AG10803 (cell line): ENCODE measurements around the gene FGD2.
"Not testable (repeated sequence)": the region's sequence is repeated elsewhere in the genome, so short reads cannot be mapped to it uniquely, and the experiment has no call there.

Source experiments
- DNase-seq: peaks from one replicate; pipeline ENCODE4 v3.0.0; 2010; ENCODE audit warnings: low read depth
- H3K4me3 ChIP-seq: 2 replicates; pipeline ENCODE4 v1.5.1; 2011; ENCODE audit warnings: mild to moderate bottlenecking, low read length, control low read depth
- TF ChIP-seq, protein P1 (sequence below): conservative IDR thresholded peaks from 2 replicates; pipeline ENCODE4 v1.5.1; 2011; ENCODE audit warnings: mild to moderate bottlenecking, low read length, control low read depth, inconsistent platforms

FGD2 gene

DNA sequence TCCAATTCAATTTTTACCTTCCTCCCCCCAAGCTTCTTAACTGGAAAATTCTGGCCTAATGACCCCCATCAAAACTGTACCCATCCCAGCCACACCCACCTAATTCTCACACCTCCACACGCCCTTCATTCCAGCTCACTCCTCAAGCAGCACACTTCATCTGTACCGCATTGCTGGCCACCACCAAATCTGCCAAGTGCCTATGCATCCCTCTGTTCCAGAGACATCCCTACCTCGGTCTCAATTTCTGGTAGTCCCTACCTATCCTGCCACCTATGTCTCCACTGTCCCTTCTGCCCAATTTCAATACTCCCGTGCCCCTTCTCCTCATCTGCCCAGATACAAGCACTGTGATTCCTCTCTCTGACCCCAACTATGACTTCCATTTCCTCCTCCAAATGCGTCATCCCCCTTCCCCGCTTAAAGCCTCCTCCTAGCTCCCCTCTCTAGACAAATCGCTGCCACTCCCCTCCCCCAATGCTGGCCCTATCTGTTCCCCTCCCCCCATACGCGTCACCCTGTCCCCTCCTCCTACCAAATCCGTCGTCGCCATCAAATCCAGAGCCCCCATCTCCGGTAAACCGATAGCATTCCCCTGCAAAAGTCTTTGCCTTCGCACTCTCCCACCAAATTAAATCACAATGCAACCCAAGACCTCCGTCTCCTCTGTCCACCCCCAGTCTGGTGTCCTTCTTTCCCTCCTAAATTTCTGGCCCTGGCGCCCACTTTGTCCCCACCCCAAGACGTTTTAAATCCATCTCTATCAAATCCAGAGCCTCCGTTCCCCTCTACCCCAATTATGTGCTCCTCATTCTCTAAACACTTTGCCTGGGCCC is 20.7 kb upstream of the FGD2 start:
- DNase-seq: peak; percentile 68
- TF ChIP-seq, protein P1, sequence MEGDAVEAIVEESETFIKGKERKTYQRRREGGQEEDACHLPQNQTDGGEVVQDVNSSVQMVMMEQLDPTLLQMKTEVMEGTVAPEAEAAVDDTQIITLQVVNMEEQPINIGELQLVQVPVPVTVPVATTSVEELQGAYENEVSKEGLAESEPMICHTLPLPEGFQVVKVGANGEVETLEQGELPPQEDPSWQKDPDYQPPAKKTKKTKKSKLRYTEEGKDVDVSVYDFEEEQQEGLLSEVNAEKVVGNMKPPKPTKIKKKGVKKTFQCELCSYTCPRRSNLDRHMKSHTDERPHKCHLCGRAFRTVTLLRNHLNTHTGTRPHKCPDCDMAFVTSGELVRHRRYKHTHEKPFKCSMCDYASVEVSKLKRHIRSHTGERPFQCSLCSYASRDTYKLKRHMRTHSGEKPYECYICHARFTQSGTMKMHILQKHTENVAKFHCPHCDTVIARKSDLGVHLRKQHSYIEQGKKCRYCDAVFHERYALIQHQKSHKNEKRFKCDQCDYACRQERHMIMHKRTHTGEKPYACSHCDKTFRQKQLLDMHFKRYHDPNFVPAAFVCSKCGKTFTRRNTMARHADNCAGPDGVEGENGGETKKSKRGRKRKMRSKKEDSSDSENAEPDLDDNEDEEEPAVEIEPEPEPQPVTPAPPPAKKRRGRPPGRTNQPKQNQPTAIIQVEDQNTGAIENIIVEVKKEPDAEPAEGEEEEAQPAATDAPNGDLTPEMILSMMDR: no peak; the same call in 1 of the 2 replicates
- peak overlapping the region; percentile 99 for H3K4me3 ChIP-seq

DNA sequence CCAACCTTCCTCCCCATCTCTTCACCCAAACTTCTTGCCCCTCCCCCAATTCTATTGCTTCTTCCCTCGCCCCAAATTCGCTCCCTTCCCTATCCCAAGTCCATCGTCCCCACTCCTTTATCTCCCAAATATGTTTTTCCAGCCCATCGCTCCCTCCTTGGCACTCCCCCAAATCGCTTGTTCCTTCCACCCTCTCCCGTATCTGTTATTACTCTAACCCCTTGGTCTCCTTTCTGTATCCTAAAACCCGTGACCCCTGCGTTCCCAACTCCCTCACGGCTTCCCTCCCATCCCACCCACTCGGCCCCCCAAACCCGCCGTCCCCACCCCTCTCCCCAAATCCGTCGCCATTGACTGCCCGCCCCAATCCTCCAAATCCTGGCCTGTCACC is 20.0 kb upstream of the FGD2 start:
- no peak for DNase-seq
- peak overlapping the region; percentile 99 for H3K4me3 ChIP-seq
- TF ChIP-seq, protein P1: no peak

DNA sequence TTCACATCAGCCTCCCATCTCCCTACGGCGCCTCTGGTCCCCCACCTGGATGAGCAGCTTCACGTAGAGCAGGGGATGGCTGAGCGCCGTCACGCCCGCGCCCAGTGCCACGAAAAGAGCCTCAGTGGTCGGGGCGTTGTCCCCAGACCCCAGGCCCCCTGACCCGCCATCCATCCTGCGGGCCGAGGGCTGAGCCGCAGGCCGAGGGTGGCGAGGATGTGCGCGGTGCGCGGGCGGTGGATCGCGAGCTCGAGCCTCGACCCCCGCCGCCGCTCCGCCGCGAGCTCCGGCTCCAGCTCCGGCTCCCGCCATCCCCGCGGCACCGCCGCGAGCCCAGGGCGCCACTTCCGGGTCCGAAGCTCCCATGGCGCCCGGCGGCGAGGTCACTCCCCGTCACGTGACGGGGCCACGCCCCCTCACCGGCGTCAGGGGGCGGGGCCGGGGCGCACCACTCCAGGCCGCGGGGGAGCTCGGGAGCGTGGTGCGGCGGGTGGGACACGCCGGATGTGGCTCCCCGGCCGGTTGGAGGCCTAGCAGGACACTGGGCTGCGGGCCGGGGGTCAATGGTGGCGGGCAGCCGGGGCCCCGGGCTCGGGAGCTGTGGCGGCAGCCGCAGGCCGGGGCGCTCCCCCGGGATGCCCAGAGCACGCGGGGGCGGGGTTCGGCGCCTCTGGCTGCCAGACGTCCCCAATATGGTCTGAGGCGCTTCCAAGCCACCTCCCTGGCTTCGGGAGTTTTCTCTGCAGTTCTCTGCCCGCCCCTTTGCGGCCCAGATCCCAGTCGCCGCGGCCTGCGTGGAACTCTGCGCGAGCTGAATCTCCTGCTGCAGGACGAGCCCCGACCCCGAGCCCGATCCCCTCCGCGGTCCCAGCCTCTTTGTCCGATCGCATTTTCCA is 19.4 kb upstream of the FGD2 start, which contains the start of gene MTCH1:
TSS of gene MTCH1 (minus strand) at position 389 of the 896 bp plus-strand sequence. CDS start at position 366, 23 bp downstream.
- TF ChIP-seq, protein P1: no peak
- DNase-seq: peak; percentile 92
- H3K4me3 ChIP-seq: peak within 1 kb of the TSS; percentile 99

DNA sequence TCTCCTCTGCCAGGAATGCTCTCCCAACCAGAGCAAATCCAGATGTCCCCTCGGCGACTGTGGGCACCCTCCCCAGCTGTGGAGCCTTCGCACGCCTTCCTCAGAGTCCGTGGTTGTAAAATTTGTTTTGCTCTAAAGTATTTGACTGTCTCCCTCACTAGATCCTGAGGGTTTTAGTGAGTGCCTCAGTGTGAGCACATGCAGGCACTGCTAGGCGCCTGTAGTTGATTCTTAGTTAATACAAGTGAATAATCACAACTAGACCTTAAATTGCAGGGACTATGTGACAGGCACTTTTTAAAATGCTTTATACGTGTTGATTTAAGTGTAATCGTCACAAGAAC is 18.8 kb upstream of the FGD2 start:
- DNase-seq: no peak
- TF ChIP-seq, protein P1: no peak
- H3K4me3 ChIP-seq: peak overlapping the region; percentile 99

DNA sequence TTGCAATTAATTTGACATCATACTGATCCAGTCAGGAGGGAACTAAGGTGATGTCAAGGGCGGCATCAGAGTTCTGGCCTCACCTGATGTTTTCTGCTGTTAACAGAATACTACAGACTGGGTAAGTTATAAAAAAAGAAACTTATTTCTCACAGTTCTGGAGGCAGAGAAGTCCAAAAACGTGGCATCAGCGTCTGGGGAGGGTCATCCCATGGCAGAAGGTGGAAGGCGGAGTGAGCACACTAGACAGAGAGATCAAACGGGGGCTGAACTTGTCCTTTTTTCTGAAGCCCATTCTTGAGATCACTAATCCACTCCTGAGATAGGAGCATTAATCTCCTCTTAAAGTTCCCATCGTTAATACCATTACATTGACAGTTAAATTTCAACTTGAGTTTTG is 16.2 kb upstream of the FGD2 start:
- TF ChIP-seq, protein P1: no peak
- H3K4me3 ChIP-seq: no peak overlapping the region
- DNase-seq: no peak

DNA sequence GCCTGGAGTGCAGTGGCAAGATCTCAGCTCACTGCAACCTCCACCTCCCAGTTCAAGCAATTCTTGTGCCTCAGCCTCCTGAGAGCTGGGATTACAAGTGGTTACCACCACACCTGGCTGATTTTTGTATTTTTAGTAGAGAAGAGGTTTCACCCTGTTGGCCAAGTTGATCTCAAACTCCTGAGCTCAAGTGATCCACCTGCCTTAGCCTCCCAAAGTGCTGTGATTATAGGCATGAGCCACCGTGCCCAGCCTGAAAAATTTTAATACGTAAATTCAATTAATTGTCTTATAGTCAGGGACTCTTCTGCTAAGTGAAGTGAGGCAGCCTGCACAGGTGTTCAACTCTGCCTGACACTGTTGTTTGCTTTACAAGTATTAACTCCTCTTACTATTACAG is 15.1 kb upstream of the FGD2 start:
- not testable (repeated sequence) for H3K4me3 ChIP-seq, DNase-seq

DNA sequence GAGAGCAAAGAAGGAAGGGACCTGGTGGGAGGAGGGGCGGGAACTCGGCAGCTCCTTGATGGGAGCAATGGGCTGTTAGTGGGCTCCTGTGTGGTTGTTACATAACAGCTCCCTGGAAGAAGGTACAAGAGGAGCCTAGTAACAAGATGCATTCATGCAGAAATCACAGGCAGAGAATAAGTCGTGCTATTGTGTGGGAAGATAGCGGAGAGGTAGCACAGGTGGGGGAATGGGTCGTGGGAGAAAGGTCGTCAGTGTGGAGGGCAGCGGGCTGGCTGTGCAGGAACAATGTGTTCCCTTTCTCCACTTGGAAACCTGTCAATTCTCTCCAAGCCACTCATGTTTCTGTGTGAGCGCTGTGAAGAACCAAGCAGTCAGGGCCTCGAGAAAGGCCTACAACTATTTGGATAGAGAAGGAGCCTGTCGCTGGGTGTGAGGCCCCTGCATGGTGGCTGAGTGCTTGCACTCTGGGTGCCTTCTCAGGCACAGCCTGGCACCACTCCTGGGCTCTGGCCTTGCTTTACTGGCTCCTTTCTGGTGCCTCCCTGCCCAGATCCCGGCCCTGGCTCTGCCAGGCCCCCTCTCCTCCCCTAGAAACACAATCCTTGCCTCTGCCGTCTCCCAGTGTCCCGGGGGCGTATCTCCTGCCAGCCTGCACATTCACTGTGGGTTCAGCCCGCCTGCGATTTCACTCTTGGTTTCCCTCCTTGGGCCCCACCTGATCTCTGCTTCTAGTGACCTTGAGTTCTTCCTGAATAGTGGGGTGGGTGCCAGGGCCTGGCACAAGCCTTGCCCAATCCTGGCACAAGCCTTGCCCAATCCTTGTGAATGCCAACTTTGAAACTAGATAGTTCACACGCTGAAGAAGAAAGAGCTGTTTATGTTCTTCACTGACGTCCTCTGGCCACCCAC is 7.4 kb upstream of the FGD2 start:
- no peak overlapping the region for H3K4me3 ChIP-seq
- TF ChIP-seq, protein P1: no peak
- DNase-seq: no peak
